ENCODE data around the gene PLSCR4. TPM values are rescaled to one million over a fixed set of nuclear protein-coding genes. Genes with fewer than 3 reads are reported as not detected.
A peak's percentile ranks its signal among the peaks of the same experiment; 100 is the strongest.

Gene PLSCR4
- total and polyA plus RNA-seq, 2 donors (not counting 3 experiments of a cell fraction or from before 2014, with no cell fraction given): 81.5 to 91.7 TPM

GRCh38 chr3:146243559-146243958, 7.3 kb downstream of the PLSCR4 start:
- H3K79me2 ChIP-seq (ENCODE audit: control insufficient read depth, insufficient read depth, low read length): peaks cover 48% of the 10 kb centered on the region
- DNase-seq (ENCODE audit: low read depth, low spot score) (peak; percentile 41), FAIRE-seq (no peak)
- H3K9me1 ChIP-seq (replicated peaks; ENCODE audit: control insufficient read depth, extremely low read depth, insufficient read depth, low read length): no peaks in the 10 kb centered on the region
- ChIA-PET CTCF (no interaction called here), POLR2A (no interaction called here)
- no peaks in the 10 kb centered on the region for H4K20me1 ChIP-seq (replicated peaks; ENCODE audit: control insufficient read depth, extremely low read depth, insufficient read depth, low read length)
- no peak overlapping the region for H2AFZ ChIP-seq (ENCODE audit: low read depth, low read length)
- H3K4me2 ChIP-seq (ENCODE audit: insufficient read depth, low read length): no peak overlapping the region
- H3K27me3 ChIP-seq (ENCODE audit: control insufficient read depth in 2 of 2, insufficient read depth in 2 of 2, low read length in 2 of 2): no peaks in the 10 kb centered on the region
- intact Hi-C loops (cut with micrococcal nuclease): loop anchor here (5.0 kb wide), 1 partner anchor 34 kb away; no protein-coding TSS in a partner anchor
- TF ChIP-seq POLR2AphosphoS5 (IDR thresholded peaks at IDR 0.05; ENCODE audit: insufficient read depth, low read depth, low read length) (no peak), EZH2 (IDR thresholded peaks at IDR 0.05; ENCODE audit: borderline replicate concordance, low read depth, low read length, severe bottlenecking) (no peak), JUN (IDR thresholded peaks at IDR 0.05; ENCODE audit: borderline replicate concordance, insufficient read depth, insufficient read length, low read depth) (no peak), CTCF (IDR thresholded peaks at IDR 0.05; ENCODE audit: extremely low read depth in 1 of 2, insufficient read depth in 1 of 2, low read depth in 1 of 2, low read length in 2 of 2) (no peak), FOS (IDR thresholded peaks at IDR 0.05; ENCODE audit: borderline replicate concordance, insufficient read depth, low read length) (no peak), POLR2A (IDR thresholded peaks at IDR 0.05; ENCODE audit: low read depth, low read length) (no peak), MYC (IDR thresholded peaks at IDR 0.05; ENCODE audit: low read depth, low read length) (no peak), MAX (IDR thresholded peaks at IDR 0.05; ENCODE audit: insufficient read depth, insufficient read length) (no peak), GATA2 (IDR thresholded peaks at IDR 0.05; ENCODE audit: insufficient read depth, insufficient read length, low read depth, low read length) (no peak)
- BruUV-seq (replicated peaks): no TSS peak
- dilution Hi-C loops (cut with MboI; ENCODE audit: extremely low pct_ligation_motif_present, low sequenced_read_pairs): no loop called here
- H3K9ac ChIP-seq (replicated peaks; ENCODE audit: extremely low read depth, insufficient read depth, low read length): no peak overlapping the region
- no peak overlapping the region for H3K4me3 ChIP-seq (replicated peaks in 1 of 3; ENCODE audit: insufficient read depth in 1 of 3, low read depth in 1 of 3, low read length in 3 of 3)
- no peak overlapping the region for H3K27ac ChIP-seq (ENCODE audit: insufficient read depth, low read depth, low read length)
- H3K4me1 ChIP-seq (ENCODE audit: control insufficient read depth, extremely low read depth, insufficient read depth, low read length): peaks cover 29% of the 10 kb centered on the region
- H3K36me3 ChIP-seq (ENCODE audit: control insufficient read depth in 2 of 2, extremely low read depth in 1 of 2, insufficient read depth in 2 of 2, low read length in 2 of 2): peaks cover 0 to 9% of the 10 kb centered on the region in 2 experiments
- no peaks in the 10 kb centered on the region for H3K9me3 ChIP-seq (replicated peaks; ENCODE audit: control insufficient read depth, insufficient read depth, low read length)
